ENCODE data around the gene RPS14. TPM values are rescaled to one million over a fixed set of nuclear protein-coding genes. Genes with fewer than 3 reads are reported as not detected.
A peak's percentile ranks its signal among the peaks of the same experiment; 100 is the strongest.

The RPS14 gene
- total and polyA plus RNA-seq, 9 of the 15 experiments (the other 6 are each of a cell fraction or from before 2014, with no cell fraction given): 1,824 to 5,983 (median 3,017) TPM

DNA sequence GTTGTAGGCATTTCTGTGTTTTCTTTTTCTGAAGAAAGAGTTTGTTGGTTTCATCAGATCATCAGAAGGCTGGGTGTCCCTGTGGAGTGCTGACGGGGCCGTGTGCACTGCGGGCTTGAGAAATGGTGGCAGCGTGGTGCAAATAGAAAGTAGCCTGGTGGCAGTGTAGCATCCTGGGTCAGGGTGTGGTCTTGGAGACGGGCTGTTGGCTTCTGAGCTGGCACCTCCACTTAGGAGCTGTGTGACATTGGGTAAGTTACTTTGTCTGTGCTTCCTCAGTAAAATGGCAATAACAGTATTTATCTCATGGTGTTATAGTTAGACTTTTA lies 48.4 kb upstream of the RPS14 start:
- Histone ChIP-seq H4K20me1 (replicated peaks; ENCODE audit: control insufficient read depth, insufficient read depth, low read length) (peaks cover 37% of the 10 kb centered on the region), H3K27ac (ENCODE audit: extremely low read depth, low read depth, low read length) (no peak overlapping the region), H3K9me1 (ENCODE audit: control insufficient read depth, insufficient read depth, low read length) (peaks cover 8% of the 10 kb centered on the region), H2AFZ (ENCODE audit: low read depth, low read length) (no peak overlapping the region), H3K36me3 (ENCODE audit: control insufficient read depth, insufficient read depth, low read length) (peaks cover 7% of the 10 kb centered on the region; the same call in 2 of the 3 replicates), H3K79me2 (ENCODE audit: control insufficient read depth, insufficient read depth, low read length) (peaks cover 57% of the 10 kb centered on the region), H3K4me1 (replicated peaks in 1 of 2; ENCODE audit: control insufficient read depth in 2 of 2, insufficient read depth in 2 of 2, low read length in 2 of 2) (peaks cover 31 to 49% of the 10 kb centered on the region in 2 experiments; a peak in 4 of 5 replicates), H3K4me3 (no peak overlapping the region), H3K9ac (ENCODE audit: insufficient read depth in 1 of 2, low read depth in 2 of 2, low read length in 2 of 2) (peak overlapping the region in 1 of 2 experiments; percentile 72; a peak in 1 of 4 replicates), H3K4me2 (ENCODE audit: insufficient read depth, low read length) (no peak overlapping the region), H3K9me3 (replicated peaks; ENCODE audit: control insufficient read depth, insufficient read depth, low read depth, low read length) (no peaks in the 10 kb centered on the region), H3K27me3 (ENCODE audit: control insufficient read depth in 2 of 2, insufficient read depth in 2 of 2, low read length in 2 of 2) (no peaks in the 10 kb centered on the region)
- ChIA-PET CTCF (ENCODE audit: low intra/inter-chr PET ratio) (no interaction called here), POLR2A (interaction anchor here (1.2 to 5.7 kb wide), 3 partner anchors 7 to 18 kb away, joined by 4 to 57 read pairs (median 5); no protein-coding TSS in a partner anchor)
- DNase-seq (ENCODE audit: extremely low read depth in 1 of 4, low spot score in 3 of 4) (no peak), FAIRE-seq (no peak), ATAC-seq (no peak)
- in situ Hi-C loops (cut with MboI): no loop called here
- BruUV-seq (replicated peaks): no TSS peak
- intact Hi-C loops (cut with micrococcal nuclease): no loop called here
- 89% methylated on average over 4 of the region's 5 CpGs for WGBS (ENCODE audit: insufficient coverage, low coverage, missing lambda C conversion rate)
- TF ChIP-seq, protein P1, sequence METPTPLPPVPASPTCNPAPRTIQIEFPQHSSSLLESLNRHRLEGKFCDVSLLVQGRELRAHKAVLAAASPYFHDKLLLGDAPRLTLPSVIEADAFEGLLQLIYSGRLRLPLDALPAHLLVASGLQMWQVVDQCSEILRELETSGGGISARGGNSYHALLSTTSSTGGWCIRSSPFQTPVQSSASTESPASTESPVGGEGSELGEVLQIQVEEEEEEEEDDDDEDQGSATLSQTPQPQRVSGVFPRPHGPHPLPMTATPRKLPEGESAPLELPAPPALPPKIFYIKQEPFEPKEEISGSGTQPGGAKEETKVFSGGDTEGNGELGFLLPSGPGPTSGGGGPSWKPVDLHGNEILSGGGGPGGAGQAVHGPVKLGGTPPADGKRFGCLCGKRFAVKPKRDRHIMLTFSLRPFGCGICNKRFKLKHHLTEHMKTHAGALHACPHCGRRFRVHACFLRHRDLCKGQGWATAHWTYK (CRISPR knock-in tag; IDR thresholded peaks at IDR 0.05): no peak
- no peak for TF ChIP-seq CBX2 (IDR thresholded peaks at IDR 0.05; ENCODE audit: insufficient read depth, low read length, poor library complexity, severe bottlenecking)

DNA sequence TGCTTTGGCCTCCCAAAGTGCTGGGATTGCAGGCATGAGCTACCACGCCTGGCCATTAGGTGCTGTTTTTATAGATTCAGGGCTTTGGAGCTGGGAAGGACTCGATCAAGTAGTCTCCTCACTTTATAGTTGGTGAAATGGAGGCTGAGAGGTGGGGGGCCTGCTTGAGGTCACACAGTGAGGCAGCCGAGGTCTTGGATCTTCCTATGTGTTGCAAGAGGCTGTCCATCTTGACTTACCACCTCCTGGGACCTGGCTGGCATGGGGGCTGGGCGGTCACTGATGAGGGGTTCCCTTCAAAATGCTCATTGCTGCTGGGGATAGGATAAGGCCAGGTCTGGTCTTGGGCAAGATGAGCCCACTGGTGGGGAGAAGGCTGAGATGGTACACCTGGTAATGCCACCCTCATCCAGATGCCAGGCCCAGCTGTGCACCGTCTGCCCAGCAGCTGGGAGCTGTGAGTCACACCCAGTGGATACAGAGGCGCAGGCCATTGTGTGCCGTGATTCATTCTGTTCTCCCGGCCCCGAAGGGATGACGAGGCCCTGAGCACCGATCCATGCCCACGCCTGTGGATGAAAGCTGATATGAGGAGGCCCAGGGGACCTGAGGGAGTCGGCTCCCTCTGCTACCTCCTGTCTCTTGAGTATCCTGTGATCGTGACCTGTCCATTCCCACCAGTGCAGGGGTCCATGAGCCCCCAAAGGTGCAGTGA lies 47.9 kb upstream of the RPS14 start:
- ATAC-seq (no peak), DNase-seq (ENCODE audit: extremely low read depth in 1 of 4, low spot score in 3 of 4) (no peak), FAIRE-seq (no peak)
- Histone ChIP-seq H3K9ac (ENCODE audit: insufficient read depth in 1 of 2, low read depth in 2 of 2, low read length in 2 of 2) (peak overlapping the region in 1 of 2 experiments; percentile 41; a peak in 2 of 4 replicates), H3K27ac (ENCODE audit: extremely low read depth, low read depth, low read length) (no peak overlapping the region), H3K4me3 (no peak overlapping the region), H3K4me2 (ENCODE audit: insufficient read depth, low read length) (no peak overlapping the region), H4K20me1 (replicated peaks; ENCODE audit: control insufficient read depth, insufficient read depth, low read length) (peaks cover 37% of the 10 kb centered on the region), H3K4me1 (replicated peaks in 1 of 2; ENCODE audit: control insufficient read depth in 2 of 2, insufficient read depth in 2 of 2, low read length in 2 of 2) (peaks cover 31 to 48% of the 10 kb centered on the region in 2 experiments; a peak in 4 of 5 replicates), H2AFZ (ENCODE audit: low read depth, low read length) (no peak overlapping the region), H3K9me3 (replicated peaks; ENCODE audit: control insufficient read depth, insufficient read depth, low read depth, low read length) (no peaks in the 10 kb centered on the region), H3K79me2 (ENCODE audit: control insufficient read depth, insufficient read depth, low read length) (peaks cover 55% of the 10 kb centered on the region), H3K27me3 (ENCODE audit: control insufficient read depth in 2 of 2, insufficient read depth in 2 of 2, low read length in 2 of 2) (no peaks in the 10 kb centered on the region), H3K9me1 (ENCODE audit: control insufficient read depth, insufficient read depth, low read length) (peaks cover 6% of the 10 kb centered on the region), H3K36me3 (ENCODE audit: control insufficient read depth, insufficient read depth, low read length) (peaks cover 11% of the 10 kb centered on the region; the same call in 2 of the 3 replicates)
- in situ Hi-C loops (cut with MboI): no loop called here
- CTCF ChIA-PET (ENCODE audit: low intra/inter-chr PET ratio): no interaction called here
- BruUV-seq (replicated peaks): no TSS peak
- 63% methylated on average over 14 of the region's 14 CpGs for WGBS (ENCODE audit: insufficient coverage, low coverage, missing lambda C conversion rate)
- intact Hi-C loops (cut with micrococcal nuclease): no loop called here
- POLR2A ChIA-PET: interaction anchor here (1.2 kb wide), 1 partner anchor 8 kb away, joined by 5 read pairs; no protein-coding TSS in a partner anchor
- TF ChIP-seq FOSL1 (tag; conservative IDR thresholded peaks at IDR 0.05): peak; percentile 79
- TF ChIP-seq KDM1A (IDR thresholded peaks at IDR 0.05): peak; percentile 18 to 21; a peak in 1 of 4 replicates
- peak; percentile 18; the same call in 1 of the 2 replicates for TF ChIP-seq MAX (CRISPR knock-in tag; IDR thresholded peaks at IDR 0.05)
- TF ChIP-seq NUFIP1 (IDR thresholded peaks at IDR 0.05; ENCODE audit: partially characterized antibody): no peak
- TF ChIP-seq SMARCA5 (IDR thresholded peaks at IDR 0.05): no peak
- 0 out of 4 replicates have a peak, but pooled peaks of 1 of the 2 experiments have one; percentile 28 for TF ChIP-seq RCOR1 (IDR thresholded peaks at IDR 0.05; ENCODE audit: borderline replicate concordance in 1 of 2, low read depth in 2 of 2, low read length in 2 of 2)
- no peak for TF ChIP-seq COPS2 (conservative IDR thresholded peaks at IDR 0.05)
- TF ChIP-seq CEBPG (CRISPR knock-in tag; IDR thresholded peaks at IDR 0.05): 0 out of 2 replicates have a peak, but pooled peaks have one; percentile 16
- no peak for TF ChIP-seq CEBPG (tag; conservative IDR thresholded peaks at IDR 0.05 in 1 of 2, IDR thresholded peaks at IDR 0.05 in 1 of 2)
- TF ChIP-seq DNMT1 (IDR thresholded peaks at IDR 0.05): no peak
- TF ChIP-seq POLR2AphosphoS2 (IDR thresholded peaks at IDR 0.05; ENCODE audit: low read length): no peak
- no peak for TF ChIP-seq TAF7 (tag; IDR thresholded peaks at IDR 0.05)
